Activated T-cell treated with anti-CD3 and anti-CD28 coated beads, Interleukin-2, amount 50 U/mL, for 24 hours (primary cell): ENCODE data around the gene ZNF701.
A peak's percentile ranks its signal among the peaks of the same experiment; 100 is the strongest.
"Not testable (repeated sequence)": the region's sequence is repeated elsewhere in the genome, so short reads cannot be mapped to it uniquely, and the experiment has no call there.

Source experiments
- DNase-seq: peaks from one replicate; pipeline ENCODE4 v3.0.0-alpha.2; 2020
- H3K27ac Mint-ChIP-seq: 2 replicates; pipeline ENCODE4 v1.8.0; 2020; ENCODE audit warnings: mild to moderate bottlenecking, mixed read lengths
- H3K27me3 Mint-ChIP-seq: 2 replicates; pipeline ENCODE4 v1.8.0; 2020; ENCODE audit warnings: mixed read lengths
- H3K36me3 Mint-ChIP-seq: 2 replicates; pipeline ENCODE4 v1.8.0; 2020; ENCODE audit warnings: low read depth, mixed read lengths
- H3K4me1 Mint-ChIP-seq: 2 replicates; pipeline ENCODE4 v1.8.0; 2020; ENCODE audit warnings: low read depth, mixed read lengths
- H3K4me3 Mint-ChIP-seq: 2 replicates; pipeline ENCODE4 v1.8.0; 2020; ENCODE audit warnings: mild to moderate bottlenecking, moderate library complexity, mixed read lengths
- H3K9me3 Mint-ChIP-seq: 2 replicates; pipeline ENCODE4 v1.8.0; 2020; ENCODE audit warnings: mixed read lengths

Gene ZNF701

DNA sequence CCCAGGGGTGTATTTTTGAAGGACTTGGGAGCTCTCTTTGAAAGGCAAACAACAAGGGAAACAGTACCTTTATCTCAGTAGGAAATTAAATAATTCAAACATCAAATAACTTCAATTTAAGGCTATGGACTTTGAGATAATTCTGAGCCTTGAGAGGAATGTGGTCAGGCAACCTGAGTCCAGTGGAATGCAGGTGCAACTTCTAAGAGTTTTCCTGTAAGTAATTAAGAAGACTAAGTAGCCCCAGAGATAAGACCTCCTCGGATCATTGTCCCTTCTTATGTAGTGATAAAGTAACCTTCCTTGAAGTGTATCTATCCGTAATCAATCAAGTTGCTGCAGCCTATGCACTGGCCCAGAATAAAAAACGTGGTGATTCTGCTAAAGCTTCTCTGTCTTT lies 29.2 kb downstream of the ZNF701 start:
- no peak for DNase-seq
- Mint-ChIP-seq H3K4me3 (no peak overlapping the region), H3K9me3 (peaks cover 25% of the 10 kb centered on the region), H3K4me1 (peaks cover 26% of the 10 kb centered on the region), H3K27me3 (no peaks in the 10 kb centered on the region), H3K27ac (no peak overlapping the region), H3K36me3 (peaks cover 77% of the 10 kb centered on the region)

DNA sequence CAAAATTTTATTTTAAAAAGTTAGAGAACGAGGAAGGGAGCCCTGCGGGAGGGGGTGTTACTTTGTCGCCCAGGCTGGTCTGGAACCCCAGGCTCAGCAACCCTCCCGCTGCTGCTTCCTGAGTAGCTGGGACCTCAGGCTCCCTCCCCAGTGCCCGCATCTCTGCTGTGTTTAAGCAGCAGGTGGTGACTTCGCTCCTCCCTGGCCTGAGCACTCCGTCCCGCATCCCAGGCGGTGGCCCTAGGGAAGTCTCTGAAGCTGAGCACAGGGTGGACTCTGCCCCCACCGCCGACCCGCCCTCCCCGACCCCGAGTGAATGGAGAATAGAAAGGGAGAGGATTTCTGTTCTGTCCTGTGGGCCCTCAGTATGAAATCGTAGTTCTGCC lies 30.5 kb downstream of the ZNF701 start:
- Mint-ChIP-seq H3K4me1 (peaks cover 32% of the 10 kb centered on the region), H3K9me3 (peaks cover 29% of the 10 kb centered on the region), H3K27me3 (no peaks in the 10 kb centered on the region), H3K36me3 (peaks cover 75% of the 10 kb centered on the region), H3K27ac (no peak overlapping the region), H3K4me3 (peak overlapping the region; percentile 85)
- no peak for DNase-seq

DNA sequence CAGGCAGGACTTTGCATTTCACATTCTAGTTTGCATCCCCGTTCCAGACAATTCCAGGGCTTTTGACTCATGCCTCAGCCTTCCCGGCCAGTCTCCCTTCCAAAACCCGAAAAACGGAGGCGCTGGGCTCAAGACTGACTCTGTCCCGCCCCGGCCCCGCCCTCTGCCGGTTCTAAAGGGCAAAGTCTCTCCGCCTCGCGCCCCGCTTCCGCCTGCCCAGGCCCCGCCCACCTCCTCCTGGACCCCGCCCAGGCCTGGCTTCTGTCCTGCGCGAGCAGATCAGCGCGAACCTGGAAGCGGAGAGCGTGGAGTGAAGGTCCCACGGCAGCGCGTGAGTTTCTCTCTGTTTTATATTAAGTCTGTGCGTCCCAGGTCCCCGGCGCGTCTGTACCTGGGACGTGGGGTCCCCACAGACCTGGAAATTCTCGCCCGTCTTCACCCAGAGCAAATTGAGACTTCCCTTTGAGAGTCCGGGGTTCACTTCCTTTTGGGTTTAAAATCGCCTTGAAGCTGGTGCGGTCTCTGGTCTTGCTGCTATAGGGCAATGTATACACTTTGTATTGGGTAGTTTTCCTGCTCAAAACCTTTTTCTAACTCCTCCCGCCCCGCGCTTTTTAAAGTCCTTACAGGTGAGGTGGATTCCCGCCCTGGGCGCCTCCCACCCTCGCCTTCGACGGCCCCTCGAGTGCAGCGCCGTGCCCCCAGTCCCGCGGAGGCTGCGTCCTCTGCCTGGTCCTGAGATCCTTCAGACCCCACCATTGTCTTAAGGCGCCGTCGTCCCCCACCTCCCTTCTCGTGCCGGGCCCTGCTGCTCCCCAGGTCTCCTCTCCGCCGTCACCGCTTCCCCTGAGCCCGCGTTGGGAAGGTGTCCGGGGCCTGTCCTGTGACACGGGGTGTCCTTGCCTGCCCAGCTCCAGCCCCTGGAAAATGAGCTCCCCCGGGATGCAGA lies 31.2 kb downstream of the ZNF701 start:
- Mint-ChIP-seq H3K27me3 (no peaks in the 10 kb centered on the region), H3K4me3 (peak overlapping the region; percentile 85), H3K9me3 (peaks cover 26% of the 10 kb centered on the region), H3K36me3 (peaks cover 74% of the 10 kb centered on the region), H3K4me1 (peaks cover 35% of the 10 kb centered on the region), H3K27ac (peak overlapping the region; percentile 80)
- DNase-seq: peak; percentile 97

DNA sequence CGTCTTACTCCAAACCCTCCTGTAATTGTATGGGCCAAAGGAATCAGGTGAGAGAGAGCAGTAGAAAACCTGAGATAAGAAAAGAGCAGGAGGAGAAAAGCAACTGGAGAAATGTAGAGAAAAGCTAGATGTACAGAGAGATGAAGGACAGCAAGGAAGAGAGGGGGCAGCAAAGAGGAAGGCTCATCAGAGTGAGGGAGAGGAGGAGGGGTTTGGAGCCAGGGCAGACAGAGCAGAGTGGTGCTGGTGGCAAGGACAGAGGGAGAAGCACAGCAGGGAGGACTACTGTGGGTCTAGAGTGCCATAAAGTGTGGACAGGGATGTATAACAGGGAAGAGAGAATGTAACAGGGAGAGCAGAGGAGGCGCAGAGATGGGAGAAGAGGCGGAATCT lies 31.9 kb downstream of the ZNF701 start:
- Mint-ChIP-seq H3K4me3 (peak overlapping the region; percentile 85), H3K36me3 (peaks cover 74% of the 10 kb centered on the region), H3K27ac (peak overlapping the region; percentile 72), H3K9me3 (peaks cover 21% of the 10 kb centered on the region), H3K4me1 (peaks cover 36% of the 10 kb centered on the region)
- DNase-seq, H3K27me3 Mint-ChIP-seq: not testable (repeated sequence)

DNA sequence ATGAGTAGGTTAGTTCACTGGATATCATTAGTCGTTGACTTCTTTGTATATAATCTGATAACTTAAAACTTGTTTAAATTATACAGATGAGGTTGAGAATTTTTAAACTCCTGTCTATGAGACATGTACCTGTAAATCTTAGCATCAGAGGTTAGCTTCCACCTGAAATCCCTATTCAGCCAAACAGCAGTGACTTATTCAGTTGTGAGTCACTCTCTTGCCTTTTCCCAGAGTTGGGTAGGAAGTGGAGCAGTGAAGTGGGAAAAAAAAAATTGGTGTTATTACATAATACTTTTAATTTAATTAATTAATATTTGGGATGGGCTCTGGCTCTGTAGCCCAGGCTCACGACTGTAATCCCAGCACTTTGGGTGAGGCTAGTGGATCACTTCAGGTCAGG lies 32.9 kb downstream of the ZNF701 start:
- Mint-ChIP-seq H3K27me3 (no peaks in the 10 kb centered on the region), H3K4me1 (peaks cover 36% of the 10 kb centered on the region), H3K27ac (no peak overlapping the region), H3K36me3 (peaks cover 70% of the 10 kb centered on the region), H3K9me3 (peaks cover 13% of the 10 kb centered on the region), H3K4me3 (peak overlapping the region; percentile 85)
- DNase-seq: no peak

DNA sequence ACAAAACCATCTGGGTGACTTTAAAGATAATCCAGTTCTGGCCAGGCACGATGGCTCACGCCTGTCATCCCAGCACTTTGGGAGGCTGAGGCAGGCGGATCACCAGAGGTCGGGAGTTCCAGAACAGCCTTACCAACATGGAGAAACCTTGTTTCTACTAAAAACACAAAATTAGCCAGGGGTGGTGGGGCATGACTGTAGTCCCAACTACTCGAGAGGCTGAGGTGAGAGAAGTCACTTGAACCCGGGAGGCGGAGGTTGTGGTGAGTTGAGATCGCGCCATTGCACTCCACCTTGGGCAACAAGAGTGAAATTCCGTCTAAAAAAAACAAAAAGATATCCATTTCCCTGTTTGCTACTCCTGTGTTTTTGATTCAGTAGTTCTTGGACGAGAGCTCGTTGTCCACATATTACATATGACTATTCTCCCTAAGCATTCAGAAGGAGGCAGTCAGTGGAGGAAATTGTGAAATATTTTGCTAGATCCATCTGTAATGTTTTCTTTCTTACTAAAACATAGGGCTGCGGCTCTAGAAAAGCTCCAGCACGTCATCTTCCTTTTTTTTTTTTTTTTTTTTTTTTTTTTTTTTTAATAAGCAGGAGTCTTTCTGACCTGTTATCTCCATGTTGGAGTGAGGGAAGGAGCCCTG lies 33.6 kb downstream of the ZNF701 start:
- no peak for DNase-seq
- no peak overlapping the region for H3K27ac Mint-ChIP-seq
- H3K36me3 Mint-ChIP-seq: peaks cover 71% of the 10 kb centered on the region
- no peak overlapping the region for H3K4me3 Mint-ChIP-seq
- H3K9me3 Mint-ChIP-seq: peaks cover 15% of the 10 kb centered on the region
- H3K4me1 Mint-ChIP-seq: peaks cover 36% of the 10 kb centered on the region
- no peaks in the 10 kb centered on the region for H3K27me3 Mint-ChIP-seq

DNA sequence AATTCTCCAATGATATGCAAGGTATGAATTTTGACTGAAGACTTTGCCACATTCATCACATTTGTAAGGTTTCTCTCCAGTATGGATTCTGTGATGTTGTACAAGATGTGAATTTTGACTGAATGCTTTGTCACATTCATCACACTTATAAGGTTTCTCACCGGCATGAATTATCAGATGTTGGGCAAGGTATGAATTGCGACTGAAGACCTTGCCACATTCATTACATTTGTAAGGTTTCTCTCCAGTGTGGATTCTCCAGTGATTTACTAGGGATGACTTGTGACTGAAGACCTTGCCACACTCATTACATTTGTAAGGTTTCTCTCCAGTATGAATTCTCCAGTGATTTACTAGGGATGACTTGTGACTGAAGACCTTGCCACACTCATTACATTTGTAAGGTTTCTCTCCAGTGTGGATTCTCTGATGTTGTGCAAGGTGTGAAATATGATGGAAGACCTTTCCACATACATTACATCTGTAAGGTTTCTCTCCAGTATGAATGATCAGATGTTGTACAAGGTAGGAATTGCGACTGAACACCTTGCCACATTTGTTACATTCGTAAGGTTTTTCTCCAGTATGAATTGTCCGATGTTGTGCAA lies 43.3 kb downstream of the ZNF701 start:
- Mint-ChIP-seq H3K27me3 (no peaks in the 10 kb centered on the region), H3K4me3 (no peak overlapping the region), H3K9me3 (peaks cover 47% of the 10 kb centered on the region), H3K27ac (no peak overlapping the region), H3K36me3 (peaks cover 92% of the 10 kb centered on the region), H3K4me1 (no peaks in the 10 kb centered on the region)
- DNase-seq: no peak

DNA sequence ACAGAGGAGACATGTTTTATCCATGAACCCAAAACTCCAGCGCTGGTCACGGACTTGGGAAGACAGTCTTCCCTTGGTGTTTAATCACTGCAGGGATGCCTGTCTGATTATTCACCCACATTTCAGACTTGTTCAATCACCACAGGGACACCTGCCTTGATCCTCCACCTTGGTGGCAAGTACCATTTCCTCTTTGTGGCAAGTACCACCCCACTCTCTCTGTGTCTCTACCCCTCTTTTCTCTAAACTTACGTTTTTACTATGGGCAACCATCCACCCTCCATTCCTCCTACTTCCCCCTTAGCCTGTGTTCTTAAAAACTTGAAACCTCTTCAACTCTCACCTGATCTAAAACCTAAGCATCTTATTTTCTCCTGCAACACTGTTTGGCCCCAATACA lies 51.3 kb downstream of the ZNF701 start:
- H3K4me1 Mint-ChIP-seq: peaks cover 12% of the 10 kb centered on the region
- peak overlapping the region; percentile 20 for H3K27ac Mint-ChIP-seq
- H3K36me3 Mint-ChIP-seq: peaks cover 34% of the 10 kb centered on the region
- DNase-seq: no peak
- no peak overlapping the region for H3K4me3 Mint-ChIP-seq
- H3K27me3 Mint-ChIP-seq: no peaks in the 10 kb centered on the region
- peaks cover 30% of the 10 kb centered on the region for H3K9me3 Mint-ChIP-seq

DNA sequence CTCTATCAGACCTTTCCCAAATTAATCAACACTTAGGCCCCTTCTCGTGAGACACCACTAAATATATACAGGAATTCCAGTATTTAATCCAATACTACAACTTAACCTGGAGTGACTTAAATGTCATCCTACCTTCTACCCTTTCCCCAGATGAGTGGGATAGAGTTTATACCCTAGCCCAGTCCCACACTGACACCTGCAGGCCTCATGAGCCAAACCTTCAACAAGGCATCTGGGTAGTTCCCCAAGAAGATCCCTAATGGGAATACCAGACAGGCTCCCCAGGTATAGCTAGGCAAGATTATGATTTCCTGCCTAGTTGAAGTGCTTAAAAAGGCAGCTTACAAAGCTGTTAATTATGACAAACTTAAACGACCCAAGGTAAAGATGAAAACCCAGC lies 52.2 kb downstream of the ZNF701 start:
- H3K36me3 Mint-ChIP-seq: peaks cover 25% of the 10 kb centered on the region
- no peak overlapping the region for H3K4me3 Mint-ChIP-seq
- H3K27me3 Mint-ChIP-seq: no peaks in the 10 kb centered on the region
- H3K9me3 Mint-ChIP-seq: peaks cover 24% of the 10 kb centered on the region
- peaks cover 12% of the 10 kb centered on the region for H3K4me1 Mint-ChIP-seq
- no peak overlapping the region for H3K27ac Mint-ChIP-seq
- DNase-seq: no peak

DNA sequence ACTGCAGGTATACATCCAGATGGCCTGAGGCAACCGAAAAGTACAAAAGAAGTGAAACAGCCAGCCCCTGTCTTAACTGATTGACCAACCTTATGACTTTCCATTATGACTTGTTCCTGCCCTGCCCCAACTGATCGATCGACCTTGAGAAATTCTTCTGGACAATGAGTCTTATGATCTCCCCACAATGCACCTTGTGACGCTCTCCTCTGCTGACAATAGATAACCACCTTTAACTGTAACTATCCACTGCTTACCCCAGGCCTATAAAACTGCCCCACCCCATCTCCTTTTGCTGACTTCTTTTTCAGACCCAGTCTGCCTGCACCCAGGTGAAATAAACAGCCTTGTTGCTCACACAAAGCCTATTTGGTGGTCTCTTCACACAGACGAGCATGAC lies 56.8 kb downstream of the ZNF701 start:
- H3K27me3 Mint-ChIP-seq: no peaks in the 10 kb centered on the region
- DNase-seq: no peak
- peaks cover 41% of the 10 kb centered on the region for H3K36me3 Mint-ChIP-seq
- H3K27ac Mint-ChIP-seq: no peak overlapping the region
- peaks cover 15% of the 10 kb centered on the region for H3K9me3 Mint-ChIP-seq
- H3K4me3 Mint-ChIP-seq: no peak overlapping the region
- peaks cover 2% of the 10 kb centered on the region for H3K4me1 Mint-ChIP-seq

DNA sequence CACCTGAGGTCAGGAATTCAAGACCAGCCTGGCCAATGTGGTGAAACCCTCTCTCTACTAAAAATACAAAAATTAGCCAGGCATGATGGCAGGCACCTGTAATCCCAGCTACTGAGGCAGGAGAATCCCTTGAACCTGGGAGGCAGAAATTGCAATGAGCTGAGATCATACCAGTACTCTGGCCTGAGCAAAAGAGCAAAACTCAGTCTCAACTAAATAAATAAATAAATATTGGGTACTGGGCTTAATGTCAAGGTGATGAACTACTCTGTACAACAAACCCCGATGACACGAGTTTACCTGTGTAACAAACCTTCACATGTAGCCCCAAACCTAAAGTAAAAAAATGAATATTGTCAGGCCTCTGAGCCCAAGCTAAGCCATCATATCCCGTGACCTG lies 57.4 kb downstream of the ZNF701 start:
- H3K27me3 Mint-ChIP-seq, H3K27ac Mint-ChIP-seq, H3K4me1 Mint-ChIP-seq, DNase-seq, H3K4me3 Mint-ChIP-seq: not testable (repeated sequence)
- Mint-ChIP-seq H3K36me3 (peaks cover 47% of the 10 kb centered on the region), H3K9me3 (peaks cover 15% of the 10 kb centered on the region)

DNA sequence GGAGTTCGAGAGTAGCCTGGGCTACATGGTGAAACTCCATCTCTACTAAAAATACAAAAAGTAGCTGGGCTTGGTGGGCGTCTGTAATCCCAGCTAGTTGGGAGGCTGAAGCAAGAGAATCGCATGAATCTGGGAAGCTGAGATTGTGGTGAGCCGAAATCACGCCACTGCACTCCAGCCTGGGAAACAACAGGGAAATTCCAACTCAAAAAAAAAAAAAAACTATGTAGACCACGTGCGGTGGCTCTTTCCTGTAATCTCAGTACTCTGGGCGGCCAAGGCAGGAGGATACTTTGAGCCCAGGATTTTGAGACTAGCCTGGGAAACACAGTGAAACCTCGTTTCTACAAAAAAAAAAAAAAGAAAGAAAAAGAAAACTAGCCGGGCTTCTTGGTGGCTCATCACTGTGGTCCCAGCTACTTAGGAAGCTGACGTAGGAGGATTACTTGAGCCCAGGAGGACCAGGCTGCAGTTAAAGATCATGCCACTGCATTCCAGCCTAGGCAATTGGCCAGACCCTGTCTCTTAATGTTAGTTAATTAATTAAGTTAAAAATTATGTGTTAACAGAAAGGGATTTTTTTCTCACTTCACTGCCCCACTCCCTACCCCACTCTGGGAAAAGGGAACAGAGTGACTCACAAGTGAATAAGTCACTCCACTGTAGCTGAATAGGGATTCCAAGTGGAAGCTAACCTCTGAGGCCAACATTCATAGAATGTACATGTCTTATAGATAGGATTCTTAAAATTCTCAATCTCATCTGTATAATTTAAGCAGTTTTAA lies 65.9 kb downstream of the ZNF701 start:
- H3K27ac Mint-ChIP-seq: no peak overlapping the region
- DNase-seq: no peak
- peaks cover 58% of the 10 kb centered on the region for H3K36me3 Mint-ChIP-seq
- H3K4me1 Mint-ChIP-seq: peaks cover 25% of the 10 kb centered on the region
- peak overlapping the region; percentile 12 for H3K4me3 Mint-ChIP-seq
- peaks cover 15% of the 10 kb centered on the region for H3K9me3 Mint-ChIP-seq
- no peaks in the 10 kb centered on the region for H3K27me3 Mint-ChIP-seq
